ENCODE data around the gene USPL1.

- TF ChIP-seq, protein P1, sequence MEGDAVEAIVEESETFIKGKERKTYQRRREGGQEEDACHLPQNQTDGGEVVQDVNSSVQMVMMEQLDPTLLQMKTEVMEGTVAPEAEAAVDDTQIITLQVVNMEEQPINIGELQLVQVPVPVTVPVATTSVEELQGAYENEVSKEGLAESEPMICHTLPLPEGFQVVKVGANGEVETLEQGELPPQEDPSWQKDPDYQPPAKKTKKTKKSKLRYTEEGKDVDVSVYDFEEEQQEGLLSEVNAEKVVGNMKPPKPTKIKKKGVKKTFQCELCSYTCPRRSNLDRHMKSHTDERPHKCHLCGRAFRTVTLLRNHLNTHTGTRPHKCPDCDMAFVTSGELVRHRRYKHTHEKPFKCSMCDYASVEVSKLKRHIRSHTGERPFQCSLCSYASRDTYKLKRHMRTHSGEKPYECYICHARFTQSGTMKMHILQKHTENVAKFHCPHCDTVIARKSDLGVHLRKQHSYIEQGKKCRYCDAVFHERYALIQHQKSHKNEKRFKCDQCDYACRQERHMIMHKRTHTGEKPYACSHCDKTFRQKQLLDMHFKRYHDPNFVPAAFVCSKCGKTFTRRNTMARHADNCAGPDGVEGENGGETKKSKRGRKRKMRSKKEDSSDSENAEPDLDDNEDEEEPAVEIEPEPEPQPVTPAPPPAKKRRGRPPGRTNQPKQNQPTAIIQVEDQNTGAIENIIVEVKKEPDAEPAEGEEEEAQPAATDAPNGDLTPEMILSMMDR (optimal IDR thresholded peaks at IDR 0.05 in 1 of 3, IDR thresholded peaks at IDR 0.05 in 1 of 3, conservative IDR thresholded peaks at IDR 0.05 in 1 of 3; ENCODE audit: extremely low read depth in 1 of 3, insufficient read depth in 2 of 3, low read length in 3 of 3) = no peak
- no peak for TF ChIP-seq EZH2 (IDR thresholded peaks at IDR 0.05; ENCODE audit: low read length)
These were observed 38.5 kb downstream of the USPL1 start for GRCh38 chr13:30656178-30656577.

Measured in keratinocyte (primary cell).